IMR-90 (cell line): ENCODE results near the gene FUBP3. TPM values are rescaled to one million over a fixed set of nuclear protein-coding genes. Genes with fewer than 3 reads are reported as not detected.

Experiments used
- ATAC-seq: fragments of 200-7000 bp; cut with Tn5 transposase; 2 replicates; pipeline ENCODE4 v1.9.1; 2020; ENCODE audit warnings: low read depth, mild to moderate bottlenecking, moderate library complexity
- BruUV-seq: library from RNA; stranded (reverse); fragments of 400-500 nt; replicated peaks from 2 replicates; lab custom pipeline; 2021; lab: Mats Ljungman, UMichigan
- CTCF ChIA-PET: fragments of 300-600 bp; formaldehyde crosslinking; extraction: SDS; loops from one replicate; lab custom pipeline; 2021; ENCODE audit warnings: antibody characterized with exemption; lab: Yijun Ruan, JAX
- POLR2A ChIA-PET: fragments of 300-600 bp; sonication (Branson Sonifier 250); formaldehyde crosslinking; loops from one replicate; lab custom pipeline; 2022; ENCODE audit warnings: antibody characterized with exemption; ENCODE audit not compliant: unreplicated experiment; lab: Charles Lee
- DNase-seq: peaks from one replicate; pipeline ENCODE4 v3.0.0; 2013
- H2AFZ ChIP-seq: replicated peaks from 2 replicates; pipeline ENCODE3; 2013; ENCODE audit warnings: low read length, mild to moderate bottlenecking; ENCODE audit not compliant: poor library complexity
- H2AK5ac ChIP-seq: 2 replicates; pipeline ENCODE4 v1.6.1; 2013; ENCODE audit warnings: low read depth, low read length, inconsistent platforms
- H2AK9ac ChIP-seq: replicated peaks from 2 replicates; pipeline ENCODE3; 2013; ENCODE audit warnings: mild to moderate bottlenecking, low read depth, low read length, moderate library complexity; ENCODE audit not compliant: poor library complexity
- H2BK120ac ChIP-seq: 2 replicates; pipeline ENCODE4 v1.6.1; 2013; ENCODE audit warnings: low read depth, low read length, inconsistent platforms
- H2BK15ac ChIP-seq: 3 replicates; pipeline ENCODE4 v1.6.1; 2013; ENCODE audit warnings: low read depth, low read length, inconsistent platforms
- H2BK20ac ChIP-seq: 2 replicates; pipeline ENCODE4 v1.6.1; 2013; ENCODE audit warnings: low read depth, mild to moderate bottlenecking, inconsistent platforms, low read length, moderate library complexity
- H2BK5ac ChIP-seq: 2 replicates; pipeline ENCODE4 v1.6.1; 2013; ENCODE audit warnings: mild to moderate bottlenecking, low read depth, low read length, inconsistent platforms; ENCODE audit not compliant: poor library complexity, severe bottlenecking
- H3K14ac ChIP-seq: replicated peaks from 2 replicates; pipeline ENCODE4 v1.6.1; 2013; ENCODE audit warnings: low read depth, low read length, inconsistent platforms
- H3K18ac ChIP-seq: 2 replicates; pipeline ENCODE4 v1.6.1; 2013; ENCODE audit warnings: low read depth, low read length, control low read depth
- H3K23ac ChIP-seq: 2 replicates; pipeline ENCODE4 v1.6.1; 2013; ENCODE audit warnings: low read depth, low read length, inconsistent platforms
- H3K27ac ChIP-seq: 2 replicates; pipeline ENCODE4 v1.5.1; 2013; ENCODE audit warnings: mild to moderate bottlenecking, control low read depth, low read length; ENCODE audit not compliant: insufficient read depth
- H3K27me3 ChIP-seq: 2 replicates; pipeline ENCODE4 v1.6.1; 2013; ENCODE audit warnings: low read length; ENCODE audit not compliant: control insufficient read depth, insufficient read depth
- H3K36me3 ChIP-seq: 2 replicates; pipeline ENCODE4 v1.6.1; 2013; ENCODE audit warnings: low read length, mixed read lengths; ENCODE audit not compliant: control insufficient read depth, insufficient read depth
- H3K4ac ChIP-seq: 2 replicates; pipeline ENCODE4 v1.6.1; 2013; ENCODE audit warnings: low read depth, low read length, inconsistent platforms
- H3K4me1 ChIP-seq: 2 replicates; pipeline ENCODE4 v1.6.1; 2013; ENCODE audit warnings: low read length, mixed read lengths; ENCODE audit not compliant: control insufficient read depth, insufficient read depth
- H3K4me2 ChIP-seq: 2 replicates; pipeline ENCODE4 v1.6.1; 2013; ENCODE audit warnings: low read depth, mild to moderate bottlenecking, control low read depth, low read length, moderate library complexity
- H3K4me3 ChIP-seq: 2 replicates; pipeline ENCODE4 v1.5.1; 2013; ENCODE audit warnings: low read depth, mild to moderate bottlenecking, control low read depth, low read length, moderate library complexity; ENCODE audit not compliant: insufficient read depth
- H3K56ac ChIP-seq: 2 replicates; pipeline ENCODE4 v1.6.1; 2013; ENCODE audit warnings: low read length, inconsistent platforms; ENCODE audit not compliant: insufficient read depth; ENCODE audit errors: extremely low read depth
- H3K79me1 ChIP-seq, 2 experiments: 2 replicates each; pipeline ENCODE4 v1.6.1; 2013; ENCODE audit warnings: low read length in 2 of 2, inconsistent platforms in 1 of 2, low read depth in 1 of 2
- H3K9ac ChIP-seq: 2 replicates; pipeline ENCODE4 v1.6.1; 2013; ENCODE audit warnings: low read depth, low read length, control low read depth
- H3K9me1 ChIP-seq: 2 replicates; pipeline ENCODE4 v1.6.1; 2013; ENCODE audit warnings: low read length, inconsistent platforms; ENCODE audit not compliant: insufficient read depth
- H3K9me3 ChIP-seq: 2 replicates; pipeline ENCODE4 v1.6.1; 2013; ENCODE audit warnings: low read length; ENCODE audit not compliant: control insufficient read depth, insufficient read depth
- H4K20me1 ChIP-seq: 2 replicates; pipeline ENCODE4 v1.6.1; 2013; ENCODE audit warnings: low read length, inconsistent platforms; ENCODE audit not compliant: insufficient read depth
- H4K5ac ChIP-seq: 2 replicates; pipeline ENCODE4 v1.6.1; 2013; ENCODE audit warnings: mild to moderate bottlenecking, low read depth, low read length, control low read depth
- H4K8ac ChIP-seq, 2 experiments: 2 replicates each; pipeline ENCODE4 v1.6.1; 2013; ENCODE audit warnings: low read depth in 2 of 2, low read length in 2 of 2, control low read depth in 1 of 2, inconsistent platforms in 1 of 2
- H4K91ac ChIP-seq: 2 replicates; pipeline ENCODE4 v1.6.1; 2013; ENCODE audit warnings: low read depth, low read length, inconsistent platforms; ENCODE audit not compliant: insufficient read depth
- BHLHE40 ChIP-seq: fragments of 150-350 bp; IDR thresholded peaks from 2 replicates; pipeline ENCODE4 v1.6.1; 2016; ENCODE audit warnings: mild to moderate bottlenecking, low read depth, low read length
- CEBPB ChIP-seq: IDR thresholded peaks from 2 replicates; pipeline ENCODE4 v1.6.1; 2012; ENCODE audit warnings: low read depth, low read length, improper control_type of control experiment
- CHD1 ChIP-seq: IDR thresholded peaks from 2 replicates; pipeline ENCODE4 v1.6.1; 2012; ENCODE audit warnings: low read depth, low read length, improper control_type of control experiment
- CTCF ChIP-seq: conservative IDR thresholded peaks from 2 replicates; pipeline ENCODE4 v1.5.1; 2012; ENCODE audit warnings: mild to moderate bottlenecking, low read depth, low read length, improper control_type of control experiment
- FOS ChIP-seq: fragments of 150-350 bp; IDR thresholded peaks from 2 replicates; pipeline ENCODE4 v1.6.1; 2016; ENCODE audit warnings: low read depth, low read length
- MAFK ChIP-seq: IDR thresholded peaks from 2 replicates; pipeline ENCODE4 v1.6.1; 2012; ENCODE audit warnings: low read depth, low read length, improper control_type of control experiment
- MAZ ChIP-seq: IDR thresholded peaks from 2 replicates; pipeline ENCODE4 v1.6.1; 2012; ENCODE audit warnings: low read depth, mild to moderate bottlenecking, low read length, improper control_type of control experiment, moderate library complexity, borderline replicate concordance
- MXI1 ChIP-seq: IDR thresholded peaks from 2 replicates; pipeline ENCODE4 v1.6.1; 2012; ENCODE audit warnings: low read depth, mild to moderate bottlenecking, low read length, moderate library complexity, borderline replicate concordance
- NFE2L2 ChIP-seq: fragments of 150-350 bp; IDR thresholded peaks from 2 replicates; pipeline ENCODE4 v1.6.1; 2016; ENCODE audit warnings: low read depth, mild to moderate bottlenecking, low read length
- POLR2A ChIP-seq: IDR thresholded peaks from 2 replicates; pipeline ENCODE4 v1.6.1; 2012; ENCODE audit warnings: mild to moderate bottlenecking, low read depth, low read length
- RAD21 ChIP-seq: IDR thresholded peaks from 2 replicates; pipeline ENCODE4 v1.6.1; 2012; ENCODE audit warnings: low read length, improper control_type of control experiment
- RCOR1 ChIP-seq: IDR thresholded peaks from 2 replicates; pipeline ENCODE4 v1.6.1; 2012; ENCODE audit warnings: mild to moderate bottlenecking, low read length, improper control_type of control experiment; ENCODE audit not compliant: insufficient replicate concordance
- RFX5 ChIP-seq: IDR thresholded peaks from 2 replicates; pipeline ENCODE4 v1.8.0; 2012; ENCODE audit warnings: low read depth, mild to moderate bottlenecking, low read length, moderate library complexity
- SMC3 ChIP-seq: fragments of 150-350 bp; IDR thresholded peaks from 2 replicates; pipeline ENCODE4 v1.6.1; 2016; ENCODE audit warnings: low read depth, mild to moderate bottlenecking, antibody characterized with exemption, low read length, moderate library complexity
- WGBS, 2 experiments: methylation state at CpG; one replicate each; pipeline versions ENCODE4 v1.1.5 to v1.1.7; 2013; ENCODE audit warnings: missing lambda C conversion rate in 2 of 2; ENCODE audit not compliant: insufficient read length in 1 of 2; ENCODE audit errors: extremely low coverage in 2 of 2; 5-methylcytosine and 5-hydroxymethylcytosine counted together
- dilution Hi-C: fragments of 300-500 bp; cut with HindIII; formaldehyde crosslinking; loops from one replicate; pipeline ENCODE4 v1.14.3; 2018; ENCODE audit warnings: low sequenced_read_pairs; ENCODE audit not compliant: unreplicated experiment
- in situ Hi-C: fragments of 300-500 bp; cut with MboI; formaldehyde crosslinking; loops from 3 replicates; pipeline ENCODE4 v1.14.3; 2019; ENCODE audit warnings: low sequenced_read_pairs, inconsistent platforms, mixed read lengths
- intact Hi-C: fragments of 100-400 bp; cut with micrococcal nuclease; formaldehyde crosslinking; loops from 2 replicates; pipeline ENCODE4 v1.10.0; 2022
- polyA plus RNA-seq, 3 experiments: library from polyadenylated mRNA; depleted of rRNA; stranded (reverse); fragments of >200 nt; gene quantifications; 2 replicates each; pipeline ENCODE4 v1.2.3, GENCODE V29; 2012; ENCODE audit warnings: low replicate concordance in 1 of 3
- total RNA-seq: library from RNA; depleted of rRNA; stranded (reverse); fragments of >200 nt; gene quantifications from 2 replicates; pipeline ENCODE4 v1.2.3, GENCODE V29; 2012
- TF ChIP-seq, protein P1 (sequence below): fragments of 150-350 bp; IDR thresholded peaks from 2 replicates; pipeline ENCODE4 v1.6.1; 2016; ENCODE audit warnings: low read depth, mild to moderate bottlenecking, low read length, moderate library complexity, borderline replicate concordance
- TF ChIP-seq, protein P2 (sequence below): fragments of 150-350 bp; IDR thresholded peaks from 2 replicates; pipeline ENCODE4 v1.6.1; 2017; ENCODE audit warnings: mild to moderate bottlenecking, antibody characterized with exemption, low read length, low read depth

Gene FUBP3
- total and polyA plus RNA-seq, 2 of the 4 experiments (the other 2 are of a cell fraction), result 32.3 to 50.1 TPM

- no peak overlapping the region for H2BK5ac ChIP-seq
- DNase-seq (no peak), ATAC-seq (no peak)
- no peak overlapping the region for H3K4me3 ChIP-seq
- H3K14ac ChIP-seq, result no peak overlapping the region
- WGBS, 2 experiments, result no CpG with 5 or more reads among the region's 4 CpGs
- peaks cover 68% of the 10 kb centered on the region for H3K27me3 ChIP-seq
- no peak overlapping the region for H2BK20ac ChIP-seq
- no peaks in the 10 kb centered on the region for H3K79me1 ChIP-seq
- H3K9me1 ChIP-seq, result no peaks in the 10 kb centered on the region
- H3K9ac ChIP-seq, result no peak overlapping the region
- dilution Hi-C loops, result no loop called here
- no peaks in the 10 kb centered on the region for H3K9me3 ChIP-seq
- H2AK9ac ChIP-seq, result peak overlapping the region; percentile 1
- no peak overlapping the region for H3K18ac ChIP-seq
- no peak overlapping the region for H3K4ac ChIP-seq
- CTCF ChIA-PET, result no interaction called here
- no peaks in the 10 kb centered on the region for H3K36me3 ChIP-seq
- no peak overlapping the region for H3K56ac ChIP-seq
- H2BK15ac ChIP-seq, result no peak overlapping the region
- H3K4me2 ChIP-seq, result no peak overlapping the region
- no peak for TF ChIP-seq CTCF
- TF ChIP-seq RCOR1, result no peak
- no peak for TF ChIP-seq BHLHE40
- TF ChIP-seq NFE2L2, result no peak
- TF ChIP-seq CHD1, result no peak
- no peak for TF ChIP-seq RAD21
- TF ChIP-seq RFX5, result no peak
- TF ChIP-seq MAZ, result no peak
- TF ChIP-seq, protein P1, sequence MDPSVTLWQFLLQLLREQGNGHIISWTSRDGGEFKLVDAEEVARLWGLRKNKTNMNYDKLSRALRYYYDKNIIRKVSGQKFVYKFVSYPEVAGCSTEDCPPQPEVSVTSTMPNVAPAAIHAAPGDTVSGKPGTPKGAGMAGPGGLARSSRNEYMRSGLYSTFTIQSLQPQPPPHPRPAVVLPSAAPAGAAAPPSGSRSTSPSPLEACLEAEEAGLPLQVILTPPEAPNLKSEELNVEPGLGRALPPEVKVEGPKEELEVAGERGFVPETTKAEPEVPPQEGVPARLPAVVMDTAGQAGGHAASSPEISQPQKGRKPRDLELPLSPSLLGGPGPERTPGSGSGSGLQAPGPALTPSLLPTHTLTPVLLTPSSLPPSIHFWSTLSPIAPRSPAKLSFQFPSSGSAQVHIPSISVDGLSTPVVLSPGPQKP, result no peak
- TF ChIP-seq SMC3, result no peak
- TF ChIP-seq POLR2A, result no peak
- no peak for TF ChIP-seq CEBPB
- no peak for TF ChIP-seq MXI1
- TF ChIP-seq, protein P2, sequence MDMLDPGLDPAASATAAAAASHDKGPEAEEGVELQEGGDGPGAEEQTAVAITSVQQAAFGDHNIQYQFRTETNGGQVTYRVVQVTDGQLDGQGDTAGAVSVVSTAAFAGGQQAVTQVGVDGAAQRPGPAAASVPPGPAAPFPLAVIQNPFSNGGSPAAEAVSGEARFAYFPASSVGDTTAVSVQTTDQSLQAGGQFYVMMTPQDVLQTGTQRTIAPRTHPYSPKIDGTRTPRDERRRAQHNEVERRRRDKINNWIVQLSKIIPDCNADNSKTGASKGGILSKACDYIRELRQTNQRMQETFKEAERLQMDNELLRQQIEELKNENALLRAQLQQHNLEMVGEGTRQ, result no peak
- TF ChIP-seq MAFK, result no peak
- no peak for TF ChIP-seq FOS
- POLR2A ChIA-PET, result no interaction called here
- H2BK120ac ChIP-seq, result no peak overlapping the region
- H3K27ac ChIP-seq, result no peak overlapping the region
- no peaks in the 10 kb centered on the region; the same call in 1 of the 2 replicates for H3K4me1 ChIP-seq
- no TSS peak for BruUV-seq
- no peak overlapping the region for H3K23ac ChIP-seq
- no peak overlapping the region for H4K91ac ChIP-seq
- intact Hi-C loops, result no loop called here
- H4K8ac ChIP-seq, result no peak overlapping the region
- no peak overlapping the region for H2AK5ac ChIP-seq
- in situ Hi-C loops, result loop anchor here (25.0 kb wide), 1 partner anchor 555 kb away; no protein-coding TSS in a partner anchor
- peaks cover 6% of the 10 kb centered on the region; the same call in 1 of the 2 replicates for H4K20me1 ChIP-seq
- H2AFZ ChIP-seq, result peak overlapping the region; percentile 39
- no peak overlapping the region for H4K5ac ChIP-seq
These were observed 87.7 kb downstream of the FUBP3 start for GRCh38 chr9:130667120-130667435.
